OCI-LY3 (cell line): ENCODE results near the gene DNAAF8.

Experiments used
- CTCF ChIP-seq: fragments of 200-600, 300-600 bp; sonication (generic); IDR thresholded peaks from 2 replicates; pipeline ENCODE4 v1.5.1; 2014; ENCODE audit warnings: antibody characterized with exemption, low read length, low read depth
- EZH2phosphoT487 ChIP-seq: fragments of 200-600 bp; shearing (Covaris generic); IDR thresholded peaks from 2 replicates; pipeline ENCODE4 v1.6.1; 2018; ENCODE audit warnings: antibody characterized with exemption, mixed run types, low read depth

DNA sequence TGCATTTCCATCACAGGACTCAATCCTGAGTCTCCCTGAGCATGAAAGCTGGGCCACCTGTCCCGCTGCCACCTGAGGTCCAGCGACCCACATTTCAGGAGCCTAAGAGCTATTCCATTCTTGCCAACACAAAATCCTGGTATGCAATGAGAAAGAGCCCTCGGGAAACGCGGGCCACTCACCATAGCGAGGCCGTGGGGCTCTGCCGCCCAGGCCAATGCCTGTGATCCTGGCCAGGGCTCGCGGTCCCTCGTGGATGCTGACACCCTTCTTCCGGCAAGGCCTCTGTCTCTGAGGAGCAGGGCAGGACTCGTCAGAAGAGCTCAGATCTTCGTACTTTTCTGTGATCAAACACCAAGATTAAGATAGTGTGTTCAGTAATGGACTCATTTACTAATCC lies 29.4 kb upstream of the DNAAF8 start:
- TF ChIP-seq CTCF (no peak), EZH2phosphoT487 (no peak)
